NOMO-1 (cell line): ENCODE results near the gene MMP24.

ENCODE experiments used
- DNase-seq, 2 experiments: peaks; one replicate each; lab custom pipeline; 2025; ENCODE audit not compliant: unreplicated experiment in 2 of 2; lab: John Stamatoyannopoulos, UW

Gene MMP24

GRCh38 chr20:35277127-35277526 is 50.6 kb downstream of the MMP24 start:
- no peak for DNase-seq

- DNase-seq: peak; percentile 78 to 83
Observed at GRCh38 chr20:35277531-35278395, 51.3 kb downstream of the MMP24 start, which contains the start of gene MMP24OS. MMP24OS (minus strand) TSS chr20:35278122; CDS start chr20:35277929, 193 bp downstream.

GRCh38 chr20:35279040-35279439 is 52.5 kb downstream of the MMP24 start:
- no peak for DNase-seq

DNA sequence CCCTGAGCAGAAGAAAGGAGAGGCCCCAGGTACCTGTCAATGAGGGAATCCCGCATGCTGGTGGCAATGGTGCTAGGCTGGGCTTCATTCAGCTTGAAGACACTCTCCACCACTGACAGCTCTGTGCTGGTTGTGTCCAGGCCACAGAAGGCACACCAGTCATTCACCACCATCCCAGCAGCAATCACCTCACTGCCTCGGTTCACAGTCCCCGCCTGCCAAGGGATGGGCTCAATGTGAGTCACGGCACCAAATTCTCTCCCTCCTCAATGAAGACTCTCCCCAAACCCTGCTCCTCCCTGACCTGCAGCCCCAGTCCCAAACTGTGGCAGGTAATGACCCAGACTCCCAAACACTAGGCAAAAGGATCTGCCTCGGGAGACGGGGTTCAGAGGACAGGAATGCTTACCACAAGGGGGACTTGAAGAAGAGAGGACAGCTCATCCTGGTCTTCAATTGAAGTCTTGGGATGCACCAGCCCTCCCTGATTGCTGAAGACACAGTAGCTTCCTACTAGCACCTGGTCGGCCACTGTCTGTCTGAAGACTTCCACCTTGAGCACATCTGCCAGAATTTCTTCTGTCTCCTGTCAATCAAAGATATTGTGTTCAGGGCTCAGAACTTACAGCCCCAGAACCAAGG is 53.2 kb downstream of the MMP24 start:
- no peak for DNase-seq

GRCh38 chr20:35280523-35280922 is 54.0 kb downstream of the MMP24 start:
- no peak for DNase-seq

GRCh38 chr20:35281506-35282101 is 55.1 kb downstream of the MMP24 start:
- DNase-seq: no peak

DNA sequence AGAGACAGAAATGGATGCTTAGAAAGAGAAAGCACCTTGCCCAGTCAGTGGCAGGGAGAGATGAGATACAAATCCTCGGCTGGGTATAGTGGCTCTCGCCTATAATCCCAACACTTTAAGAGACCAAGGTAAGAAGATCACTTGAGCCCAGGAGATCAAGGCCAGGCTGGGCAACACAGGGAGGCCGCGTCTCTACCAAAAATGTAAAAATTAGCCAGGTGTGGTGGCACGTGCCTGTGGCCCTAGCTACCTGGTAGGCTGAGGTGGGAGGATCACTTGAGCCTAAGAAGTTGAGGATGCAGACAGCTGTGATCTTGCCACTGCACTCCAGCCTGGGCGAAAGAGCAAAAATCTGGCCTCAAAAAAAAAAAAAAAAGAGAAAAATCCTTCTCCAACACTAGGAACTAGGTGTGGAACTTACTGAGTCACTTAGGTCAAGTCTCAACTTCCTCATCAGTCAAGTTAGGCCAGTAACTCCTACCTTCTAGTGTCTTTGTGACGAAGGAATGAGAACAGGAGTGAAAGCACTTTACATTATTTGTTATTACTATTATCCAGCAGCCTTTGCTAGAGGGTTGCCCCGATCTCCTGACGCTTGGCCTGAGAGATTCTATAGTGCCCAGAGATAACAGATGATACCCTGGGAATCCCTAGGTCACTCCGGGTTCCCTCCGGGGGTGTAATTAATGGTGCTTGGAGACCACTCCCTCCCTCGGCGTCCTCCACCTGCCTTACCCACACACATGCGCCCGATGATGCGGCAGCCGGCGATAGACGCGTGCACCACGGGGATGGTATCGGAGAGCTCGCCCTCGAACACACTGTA is 57.2 kb downstream of the MMP24 start:
- peak in 1 of 2 experiments; percentile 48 for DNase-seq

DNA sequence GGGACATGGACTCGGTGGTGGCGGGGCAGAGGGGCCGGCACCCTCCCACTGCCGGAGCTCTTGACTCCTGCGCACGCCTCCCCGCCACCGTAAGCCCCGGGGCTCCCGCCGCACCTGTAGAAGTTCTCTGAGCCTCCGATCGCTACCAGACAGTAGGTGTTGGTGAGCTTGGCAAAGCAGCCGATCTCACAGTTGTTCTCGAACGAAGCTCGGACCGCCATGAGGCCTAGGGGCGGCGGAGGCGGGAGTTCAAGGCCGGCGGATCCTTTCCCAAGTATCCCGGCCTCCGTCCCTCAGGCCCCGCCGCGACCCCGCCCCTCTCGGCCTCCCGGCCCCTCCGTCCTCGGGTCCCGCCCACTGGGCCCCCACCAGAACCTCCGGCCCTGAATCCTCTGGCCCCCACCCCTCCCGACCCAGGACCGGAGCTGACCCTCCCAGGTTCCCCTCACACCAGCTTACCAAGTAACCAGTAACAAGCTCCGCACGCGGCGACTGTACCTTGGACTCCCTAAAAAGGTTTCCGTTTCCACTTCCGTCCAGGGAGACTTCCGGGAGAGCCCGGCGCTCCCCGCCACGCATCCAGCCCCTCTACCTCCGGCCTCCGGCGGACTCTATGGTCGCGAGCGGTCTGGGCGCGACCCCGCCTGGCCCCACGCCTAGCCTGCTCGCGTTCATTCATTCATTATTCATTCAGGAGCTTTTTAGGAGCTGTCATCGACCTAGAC is 57.9 kb downstream of the MMP24 start, which contains the start of gene EIF6:
Gene EIF6, minus strand, starts transcription at position 506 of the 725 bp plus-strand sequence. Its CDS starts 285 bp downstream, at position 221.
- DNase-seq: peak; percentile 73 to 75

DNA sequence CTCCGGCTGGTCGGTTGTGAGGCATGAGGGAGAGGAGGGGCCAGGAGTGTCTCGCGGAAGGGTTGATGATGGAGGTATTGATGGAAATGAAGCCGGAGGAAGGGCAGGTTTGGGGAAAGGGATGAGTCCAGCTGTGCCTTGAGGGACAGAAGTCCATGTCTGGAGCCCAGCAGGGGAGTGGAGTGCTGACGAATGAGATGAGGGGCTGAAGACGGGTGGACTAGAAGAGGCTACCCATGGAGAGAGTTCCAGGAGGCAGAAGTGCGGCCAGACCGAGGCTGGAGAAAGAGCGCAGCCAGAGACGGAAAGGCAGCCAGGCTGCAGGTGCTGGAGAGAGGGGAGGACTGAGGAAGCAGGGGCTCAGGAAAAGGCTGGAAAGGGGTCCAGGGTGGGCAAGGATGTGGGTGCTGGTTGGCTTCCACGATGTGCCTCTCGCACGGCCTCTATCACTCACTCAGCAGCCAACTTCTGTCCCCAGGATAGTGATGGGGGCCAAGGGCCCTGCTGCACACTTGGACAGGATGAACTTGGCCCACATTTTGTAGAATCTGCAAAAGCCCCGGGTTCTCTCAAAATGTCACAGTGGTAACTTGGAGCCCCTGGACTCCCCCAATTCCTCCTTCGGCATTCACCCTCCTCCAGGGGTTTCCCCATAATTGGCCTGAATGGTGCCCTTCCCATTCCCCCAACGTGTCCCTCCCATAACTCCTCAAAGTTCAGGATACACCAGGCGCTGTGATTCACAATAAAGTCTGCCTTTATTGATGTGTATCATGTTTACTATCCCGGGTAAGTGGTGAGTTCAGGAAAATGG is 58.7 kb downstream of the MMP24 start:
- DNase-seq: no peak

GRCh38 chr20:35285806-35286076 is 59.3 kb downstream of the MMP24 start:
- DNase-seq: no peak

DNA sequence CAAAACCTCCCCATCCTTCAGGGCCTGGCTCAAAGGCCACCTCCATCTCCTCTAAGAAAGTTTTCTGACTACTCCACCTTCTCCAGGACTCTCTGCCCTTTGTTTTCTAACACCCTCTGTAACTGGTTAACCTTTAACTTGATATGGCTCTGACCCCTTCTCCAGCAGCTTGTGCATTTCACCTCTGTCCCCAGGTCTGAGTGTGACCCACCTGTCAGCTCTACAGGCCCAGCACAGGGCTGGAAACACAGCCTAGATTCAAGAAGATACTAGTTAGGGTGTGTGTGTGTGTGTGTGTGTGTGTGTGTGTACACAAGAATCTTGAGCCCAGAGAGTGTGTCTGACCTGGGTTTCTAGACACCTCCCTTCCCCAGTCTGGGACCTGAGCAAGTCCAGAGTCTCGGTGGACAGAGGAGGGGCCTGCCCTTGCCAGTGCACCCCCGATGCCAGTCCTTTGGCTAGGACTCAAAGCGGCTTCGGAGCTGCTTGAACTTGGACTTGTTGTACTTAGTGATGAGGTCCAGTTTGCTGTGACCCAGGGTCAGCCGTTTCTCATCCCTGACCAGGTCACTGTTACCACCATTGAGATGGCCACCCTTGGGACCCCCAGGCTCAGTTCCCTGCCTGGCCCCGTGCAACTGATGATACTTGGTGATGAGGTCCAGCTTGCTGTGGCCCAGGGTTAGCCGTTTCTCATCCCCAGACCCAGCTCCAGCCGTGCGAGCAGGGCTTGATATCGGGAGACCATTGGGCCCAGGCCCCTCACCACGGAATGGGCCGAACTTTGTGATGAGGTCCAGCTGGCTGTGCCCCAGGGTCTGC is 59.8 kb downstream of the MMP24 start:
- no peak for DNase-seq

DNA sequence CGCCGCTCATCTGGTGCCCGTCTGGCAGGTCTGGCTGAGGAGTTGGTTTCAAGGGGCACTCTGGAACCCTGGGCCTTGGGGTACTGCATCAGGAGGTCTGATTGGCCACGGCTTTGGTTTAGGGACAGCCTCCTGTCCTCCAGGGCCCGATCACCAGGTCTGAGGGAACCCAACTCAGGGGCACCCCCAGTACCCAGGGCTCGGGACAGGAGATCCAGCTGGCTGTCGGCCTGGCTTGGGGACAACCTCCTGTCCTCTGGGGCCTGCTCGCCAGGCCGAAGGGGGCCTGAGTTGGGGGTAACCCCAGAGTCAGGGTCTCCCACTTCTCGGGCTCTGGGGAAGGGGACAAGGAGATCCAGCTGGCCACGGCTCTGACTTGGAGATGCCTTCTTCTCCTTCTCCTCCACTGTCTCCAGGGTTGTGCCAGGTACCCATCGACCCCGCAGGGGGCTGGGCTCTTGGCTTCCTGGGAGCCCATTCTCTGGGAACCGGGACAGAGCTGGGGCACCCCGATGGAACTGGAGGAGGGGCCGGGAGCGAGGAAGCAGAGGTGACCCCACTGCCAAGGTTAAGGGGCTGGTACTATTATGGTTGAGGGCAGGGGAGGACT is 60.5 kb downstream of the MMP24 start:
- no peak for DNase-seq

DNA sequence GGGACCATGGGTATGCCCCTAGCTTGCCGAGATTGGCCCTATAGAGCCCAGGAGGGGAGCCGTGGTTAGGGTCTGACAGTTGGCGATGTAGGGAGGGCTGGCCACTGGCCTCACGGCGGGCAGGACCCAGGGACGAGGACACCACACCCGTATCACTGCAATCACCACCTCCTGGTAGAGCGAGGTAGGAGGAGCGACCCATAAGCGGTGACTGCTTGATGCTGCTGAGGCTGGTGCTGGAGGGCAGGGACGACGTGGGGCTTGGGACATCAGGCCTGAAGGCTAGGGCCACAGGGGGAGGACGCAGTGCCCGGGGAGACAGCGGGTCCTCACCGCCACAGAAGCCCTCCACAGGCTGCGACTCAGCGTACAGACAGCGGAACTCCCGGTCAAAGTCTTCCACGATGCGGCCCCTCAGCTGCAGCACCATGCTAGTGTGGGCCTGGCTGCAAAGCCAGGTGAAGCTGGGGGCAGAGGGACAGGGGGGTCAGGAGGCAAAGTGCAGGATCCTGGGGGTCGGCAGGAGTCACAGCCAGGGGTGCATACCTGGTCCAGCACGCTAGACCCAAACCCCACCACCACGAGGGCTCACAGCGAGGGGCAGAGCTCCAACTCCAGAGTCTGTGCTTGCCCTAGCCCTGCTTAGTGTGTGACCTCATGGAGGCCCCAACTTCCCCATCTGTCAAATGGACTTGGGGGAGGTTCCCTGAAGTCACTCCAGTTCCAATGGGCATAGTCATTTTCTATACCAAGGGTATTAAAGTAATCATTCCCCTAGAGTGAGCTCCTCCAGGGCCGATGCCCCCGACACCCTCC is 61.2 kb downstream of the MMP24 start:
- DNase-seq: no peak

- DNase-seq: no peak
Observed at GRCh38 chr20:35288325-35289060, 62.0 kb downstream of the MMP24 start.

DNA sequence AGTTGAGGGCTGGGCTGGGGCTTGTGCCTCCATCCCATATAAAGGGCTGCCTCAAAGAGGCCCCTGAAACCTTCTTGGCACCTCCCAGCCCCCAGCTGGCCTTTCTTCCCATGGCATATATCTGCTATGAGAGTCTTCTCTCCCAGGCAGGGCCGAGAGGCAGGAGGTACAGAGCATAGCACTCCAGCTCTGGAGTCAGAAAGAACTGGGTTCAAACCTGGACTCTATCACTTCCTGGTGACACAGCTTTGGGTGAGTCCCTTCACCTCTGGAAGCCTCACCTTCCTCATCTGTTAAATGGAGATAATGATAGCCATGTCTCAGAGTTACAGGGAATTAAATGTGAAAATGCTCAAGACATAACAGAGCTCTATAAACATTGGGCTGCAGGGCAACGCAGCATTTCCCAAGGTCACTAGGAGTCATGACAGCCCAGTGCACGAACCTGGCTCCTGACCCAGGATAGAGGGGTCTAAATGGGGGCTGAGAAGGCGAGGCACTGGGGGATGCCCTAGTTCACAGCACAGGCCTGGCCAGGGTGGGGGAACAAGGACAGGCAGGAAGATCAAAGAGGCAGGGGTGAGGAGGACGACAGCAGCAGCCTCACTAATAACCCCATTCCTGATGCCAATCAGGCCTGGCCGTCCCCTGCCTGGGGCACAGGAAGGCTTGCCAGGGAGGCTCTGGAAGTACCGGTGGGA is 63.8 kb downstream of the MMP24 start:
- DNase-seq: no peak

DNA sequence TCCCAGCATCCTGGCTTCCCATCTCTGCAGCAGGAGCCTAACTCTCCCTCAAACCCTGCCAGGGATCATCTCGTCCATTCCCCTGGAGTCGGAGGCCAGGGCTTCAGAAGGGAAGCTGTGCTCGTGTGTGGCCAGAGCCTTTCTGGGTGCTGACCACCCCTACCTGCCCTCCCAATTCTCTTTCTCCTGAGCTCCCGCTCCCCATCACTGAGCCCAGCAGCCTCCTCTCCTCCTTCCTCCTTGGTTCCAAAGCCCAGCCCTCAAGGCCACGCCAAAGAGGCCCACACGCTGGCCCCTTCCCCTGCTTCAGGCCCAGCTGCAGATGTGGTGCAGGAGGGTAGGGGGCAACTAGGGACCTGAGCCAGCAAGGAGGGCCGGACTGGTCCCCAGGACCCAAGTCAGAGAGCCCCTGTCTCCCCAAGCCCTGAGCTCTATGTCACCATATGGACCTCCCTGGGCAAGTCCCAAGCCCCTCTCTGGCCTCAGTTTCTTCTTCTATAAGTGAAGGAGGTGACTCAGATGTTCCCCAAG is 64.5 kb downstream of the MMP24 start:
- DNase-seq: no peak
